Skeletal muscle tissue (tissue), 4 donors: ENCODE measurements around the gene CTNNA1. TPM values are rescaled to one million over a fixed set of nuclear protein-coding genes. Genes with fewer than 3 reads are reported as not detected.
"Not testable (repeated sequence)": the region's sequence is repeated elsewhere in the genome, so short reads cannot be mapped to it uniquely, and the experiment has no call there.

Experiments used
- H3K27ac ChIP-seq: one replicate; pipeline ENCODE4 v1.7.0; 2013; ENCODE audit warnings: mild to moderate bottlenecking, low read depth, low read length, inconsistent platforms
- H3K27me3 ChIP-seq, 3 donors: one replicate each; pipeline ENCODE4 v1.7.0; 2013; ENCODE audit warnings: low read length in 3 of 3; ENCODE audit not compliant: control insufficient read depth in 3 of 3, insufficient read depth in 3 of 3
- H3K36me3 ChIP-seq, 3 donors: one replicate each; pipeline ENCODE4 v1.7.0; 2013; ENCODE audit warnings: low read length in 3 of 3; ENCODE audit not compliant: control insufficient read depth in 3 of 3, insufficient read depth in 3 of 3
- H3K4me1 ChIP-seq, 3 donors: one replicate each; pipeline ENCODE4 v1.7.0; 2013; ENCODE audit warnings: low read length in 3 of 3, mild to moderate bottlenecking in 3 of 3; ENCODE audit not compliant: control insufficient read depth in 3 of 3, insufficient read depth in 3 of 3
- H3K4me3 ChIP-seq, 3 donors: one replicate each; pipeline ENCODE4 v1.7.0; 2013; ENCODE audit warnings: low read length in 3 of 3
- H3K9ac ChIP-seq, 3 donors: one replicate each; pipeline ENCODE4 v1.7.0; 2013; ENCODE audit warnings: low read length in 3 of 3, mild to moderate bottlenecking in 3 of 3, moderate library complexity in 2 of 3, low read depth in 1 of 3
- H3K9me3 ChIP-seq, 3 donors: one replicate each; pipeline ENCODE4 v1.7.0; 2013; ENCODE audit warnings: low read length in 3 of 3; ENCODE audit not compliant: control insufficient read depth in 3 of 3
- total RNA-seq: library from RNA; depleted of rRNA; stranded (reverse); fragments of >200 nt; gene quantifications from one replicate; pipeline ENCODE4 v1.2.3, GENCODE V29; 2014
- donor health status: Osteomylitis.

CTNNA1 gene
- total RNA-seq, 1 donor from 2014 or later: 375 TPM

GRCh38 chr5:138770977-138771376 lies 17.8 kb downstream of the CTNNA1 start:
- Histone ChIP-seq H3K4me3 (no peak overlapping the region), H3K9ac (no peak overlapping the region), H3K9me3 (no peaks in the 10 kb centered on the region), H3K27ac (no peak overlapping the region), H3K4me1 (peaks cover 0 to 16% (median 6%) of the 10 kb centered on the region in 3 donors), H3K36me3 (peaks cover 0 to 2% (median 0%) of the 10 kb centered on the region in 3 donors), H3K27me3 (no peaks in the 10 kb centered on the region)

DNA sequence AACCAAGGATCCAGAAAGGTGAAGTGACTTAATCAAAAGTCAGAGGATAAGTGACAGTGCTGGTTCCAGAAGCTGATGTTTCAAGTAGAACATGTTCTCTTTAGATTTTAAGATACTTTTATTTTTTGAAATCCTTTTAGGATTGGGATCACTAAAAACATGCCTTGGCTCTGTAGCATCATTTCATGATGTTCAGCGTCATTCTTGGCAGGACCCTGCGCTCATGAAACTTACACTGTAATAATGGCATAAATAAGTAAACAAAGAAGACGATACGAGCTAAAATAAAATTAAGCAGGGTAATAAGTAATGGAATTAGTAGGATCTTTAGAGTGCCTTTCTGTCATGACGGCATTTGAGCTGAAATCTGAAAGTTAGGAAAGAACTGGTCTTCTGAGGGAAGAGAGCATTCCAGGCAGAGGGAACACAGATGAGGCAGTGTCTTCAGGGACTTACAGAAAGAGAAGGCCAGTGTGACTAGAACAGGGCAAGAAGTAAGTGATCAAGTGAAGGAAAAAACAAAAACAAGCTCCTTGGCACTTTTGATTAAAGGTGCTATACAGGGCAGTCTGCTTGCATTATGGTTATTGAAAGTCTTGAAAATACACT lies 19.9 kb downstream of the CTNNA1 start:
- Histone ChIP-seq H3K27ac (no peak overlapping the region), H3K4me1 (peaks cover 0 to 14% (median 0%) of the 10 kb centered on the region in 3 donors), H3K4me3 (no peak overlapping the region), H3K9ac (no peak overlapping the region), H3K9me3 (no peaks in the 10 kb centered on the region), H3K27me3 (no peaks in the 10 kb centered on the region), H3K36me3 (peaks cover 0 to 2% (median 0%) of the 10 kb centered on the region in 3 donors)

DNA sequence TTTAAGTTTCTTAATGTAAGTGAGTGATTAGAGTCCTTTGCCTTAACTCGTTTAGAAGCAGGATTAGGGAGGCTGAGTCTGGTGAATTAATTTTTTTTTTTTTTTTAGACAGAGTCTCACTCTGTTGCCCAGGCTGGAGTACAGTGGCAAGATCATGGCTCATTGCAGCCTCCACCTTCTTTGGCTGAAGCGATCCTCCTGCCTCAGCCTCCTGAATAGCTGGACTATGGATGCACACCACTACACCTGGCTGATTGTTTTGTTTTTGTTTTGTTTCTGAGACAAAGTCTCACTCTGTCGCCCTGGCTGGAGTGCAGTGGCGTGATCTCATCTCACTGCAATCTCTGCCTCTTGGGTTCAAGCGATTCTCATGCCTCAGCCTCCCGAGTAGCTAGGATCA lies 20.4 kb downstream of the CTNNA1 start:
- not testable (repeated sequence) for H3K9me3 ChIP-seq, H3K4me3 ChIP-seq, H3K9ac ChIP-seq, H3K36me3 ChIP-seq, H3K27me3 ChIP-seq, H3K27ac ChIP-seq
- peaks cover 0 to 14% (median 0%) of the 10 kb centered on the region in 3 donors for H3K4me1 ChIP-seq

DNA sequence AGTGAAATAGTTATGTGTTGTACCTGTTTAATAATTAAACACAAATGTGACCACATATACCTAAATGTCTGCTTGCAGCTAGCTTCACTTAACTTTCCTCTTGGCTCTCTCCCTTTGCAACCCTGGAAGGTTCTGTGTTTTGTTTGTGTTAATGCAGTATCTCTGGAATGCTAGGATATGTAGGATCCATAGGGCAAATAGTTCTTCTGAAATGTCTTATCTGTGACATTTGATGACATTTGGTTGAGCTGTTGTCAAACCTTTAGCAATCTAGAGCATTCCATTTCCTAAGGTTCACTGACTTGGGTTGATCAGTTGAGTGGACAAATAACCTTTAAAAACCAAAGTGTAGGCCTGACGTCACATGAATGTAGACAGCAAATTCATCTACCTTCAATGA lies 21.8 kb downstream of the CTNNA1 start:
- Histone ChIP-seq H3K36me3 (peaks cover 0 to 2% (median 0%) of the 10 kb centered on the region in 3 donors), H3K4me3 (no peak overlapping the region), H3K9me3 (no peaks in the 10 kb centered on the region), H3K27me3 (no peaks in the 10 kb centered on the region), H3K4me1 (peaks cover 0 to 18% (median 0%) of the 10 kb centered on the region in 3 donors), H3K9ac (no peak overlapping the region), H3K27ac (no peak overlapping the region)

- Histone ChIP-seq H3K4me1 (peaks cover 0 to 6% (median 0%) of the 10 kb centered on the region in 3 donors), H3K27ac (no peak overlapping the region), H3K36me3 (peaks cover 0 to 8% (median 5%) of the 10 kb centered on the region in 3 donors), H3K4me3 (no peak overlapping the region), H3K9me3 (no peaks in the 10 kb centered on the region), H3K27me3 (no peaks in the 10 kb centered on the region), H3K9ac (no peak overlapping the region)
These were observed 25.0 kb downstream of the CTNNA1 start for GRCh38 chr5:138778234-138778633.

GRCh38 chr5:138783976-138784375 lies 30.8 kb downstream of the CTNNA1 start:
- peaks cover 0 to 2% (median under 1%) of the 10 kb centered on the region in 3 donors for H3K4me1 ChIP-seq
- no peak overlapping the region for H3K4me3 ChIP-seq
- H3K27ac ChIP-seq: no peak overlapping the region
- no peak overlapping the region for H3K9ac ChIP-seq
- H3K9me3 ChIP-seq: no peaks in the 10 kb centered on the region
- H3K27me3 ChIP-seq: no peaks in the 10 kb centered on the region
- H3K36me3 ChIP-seq: peaks cover 0 to 6% (median 5%) of the 10 kb centered on the region in 3 donors

DNA sequence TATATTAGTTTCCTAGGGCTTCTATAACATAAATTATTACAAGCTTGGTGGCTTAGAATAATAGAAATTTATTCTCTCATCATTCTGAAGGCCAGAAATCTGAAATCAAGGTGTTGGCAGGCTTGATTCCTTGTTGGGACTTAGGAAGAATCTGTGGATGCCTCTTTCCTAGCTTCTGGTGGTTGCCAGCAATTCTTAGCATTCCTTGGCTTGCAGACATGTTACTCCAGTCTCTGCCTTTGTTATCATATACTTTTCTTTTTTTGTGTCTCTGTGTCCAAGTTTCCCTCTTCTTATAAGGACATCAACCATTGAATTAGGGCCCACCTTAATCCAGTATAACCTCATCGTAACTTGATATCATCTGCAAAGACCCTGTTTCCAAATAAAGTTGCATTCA lies 31.4 kb downstream of the CTNNA1 start:
- H3K9ac ChIP-seq: no peak overlapping the region
- H3K9me3 ChIP-seq: no peaks in the 10 kb centered on the region
- H3K4me3 ChIP-seq: no peak overlapping the region
- peaks cover 0 to 6% (median 5%) of the 10 kb centered on the region in 3 donors for H3K36me3 ChIP-seq
- no peaks in the 10 kb centered on the region for H3K27me3 ChIP-seq
- H3K4me1 ChIP-seq: peaks cover 0 to 4% (median 2%) of the 10 kb centered on the region in 3 donors
- no peak overlapping the region for H3K27ac ChIP-seq

GRCh38 chr5:138789771-138790242 lies 36.6 kb downstream of the CTNNA1 start:
- no peak overlapping the region for H3K9ac ChIP-seq
- no peaks in the 10 kb centered on the region for H3K27me3 ChIP-seq
- peaks cover 8 to 13% (median 12%) of the 10 kb centered on the region in 3 donors for H3K4me1 ChIP-seq
- no peak overlapping the region for H3K4me3 ChIP-seq
- no peaks in the 10 kb centered on the region for H3K36me3 ChIP-seq
- H3K27ac ChIP-seq: no peak overlapping the region
- H3K9me3 ChIP-seq: no peaks in the 10 kb centered on the region

GRCh38 chr5:138790684-138791083 lies 37.5 kb downstream of the CTNNA1 start:
- no peak overlapping the region for H3K4me3 ChIP-seq
- H3K9me3 ChIP-seq: no peaks in the 10 kb centered on the region
- no peaks in the 10 kb centered on the region for H3K27me3 ChIP-seq
- no peaks in the 10 kb centered on the region for H3K36me3 ChIP-seq
- no peak overlapping the region for H3K9ac ChIP-seq
- no peak overlapping the region for H3K27ac ChIP-seq
- peaks cover 8 to 13% (median 12%) of the 10 kb centered on the region in 3 donors for H3K4me1 ChIP-seq

DNA sequence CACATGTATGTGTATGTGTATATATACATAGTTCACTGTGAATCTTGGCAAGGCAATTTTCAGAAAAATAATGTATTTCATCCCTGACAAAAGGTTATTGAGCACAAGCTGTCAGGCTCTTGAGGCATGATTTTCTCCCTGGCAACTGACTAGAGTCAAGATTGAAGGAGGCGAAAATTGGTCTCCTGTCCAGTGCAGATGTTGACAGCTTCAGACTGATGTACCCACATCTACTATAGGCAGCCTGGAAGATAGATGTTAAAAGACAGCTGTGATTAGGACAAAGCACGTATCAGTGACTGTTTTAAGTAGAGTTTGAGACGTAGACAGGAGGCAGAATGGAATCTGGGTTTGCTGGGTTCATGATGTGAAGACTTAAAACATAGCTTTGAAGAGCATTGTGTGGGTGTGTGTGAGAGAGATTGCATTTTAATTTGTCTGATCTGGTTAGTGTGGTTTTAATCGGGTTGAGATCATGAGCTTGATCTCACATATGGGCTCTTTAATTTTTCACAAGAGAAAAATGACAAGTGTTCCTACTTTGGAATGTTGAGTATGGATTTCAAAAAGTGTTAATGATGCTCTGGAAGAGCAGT lies 39.1 kb downstream of the CTNNA1 start:
- no peaks in the 10 kb centered on the region for H3K27me3 ChIP-seq
- no peak overlapping the region for H3K27ac ChIP-seq
- peaks cover 8 to 15% (median 13%) of the 10 kb centered on the region in 3 donors for H3K4me1 ChIP-seq
- no peaks in the 10 kb centered on the region for H3K9me3 ChIP-seq
- H3K36me3 ChIP-seq: no peaks in the 10 kb centered on the region
- H3K9ac ChIP-seq: no peak overlapping the region
- no peak overlapping the region for H3K4me3 ChIP-seq
